ENCODE measurements around the gene ABCE1.
"Not testable (repeated sequence)": the region's sequence is repeated elsewhere in the genome, so short reads cannot be mapped to it uniquely, and the experiment has no call there.

ABCE1 gene

DNA sequence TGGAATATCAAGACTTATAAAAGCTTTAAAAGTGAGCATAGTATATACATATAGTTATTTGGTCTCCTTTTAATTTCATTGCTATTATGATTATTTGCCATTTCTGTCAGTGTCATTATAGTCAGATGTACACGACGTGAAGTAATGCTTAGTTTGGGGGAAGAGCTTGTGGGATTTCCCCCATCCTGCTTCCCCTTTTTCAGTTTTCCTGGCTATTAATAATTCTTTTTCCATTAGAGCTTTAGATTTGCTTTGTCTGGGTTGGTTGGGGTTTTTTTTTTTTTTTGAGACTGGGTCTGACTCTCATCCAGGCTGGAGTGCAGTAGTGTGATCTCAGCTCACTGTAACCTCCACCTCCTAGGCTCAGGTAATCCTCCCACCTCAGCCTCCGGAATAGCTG is 5.4 kb downstream of the ABCE1 start:
- no peak for DNase-seq (ENCODE audit: low spot score)

DNA sequence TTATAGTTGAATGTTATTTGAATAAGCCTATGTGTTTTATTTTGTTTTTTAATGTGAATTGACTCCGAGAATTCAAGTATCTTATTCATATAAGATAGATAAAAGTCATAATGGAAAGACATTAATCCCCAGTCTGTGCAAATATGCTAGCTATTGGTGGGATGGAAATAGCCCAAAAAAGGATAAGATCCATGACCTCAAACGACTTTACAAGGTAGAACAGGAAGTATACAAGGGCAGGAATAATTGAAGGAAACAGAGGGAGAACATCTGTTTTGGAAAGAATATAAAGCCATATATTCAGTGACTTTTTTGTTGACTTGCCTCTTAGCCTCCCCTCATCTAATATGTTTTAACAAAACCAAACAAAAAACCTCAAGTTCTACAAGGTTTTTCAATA is 9.0 kb downstream of the ABCE1 start:
- DNase-seq (ENCODE audit: low spot score), result no peak

DNA sequence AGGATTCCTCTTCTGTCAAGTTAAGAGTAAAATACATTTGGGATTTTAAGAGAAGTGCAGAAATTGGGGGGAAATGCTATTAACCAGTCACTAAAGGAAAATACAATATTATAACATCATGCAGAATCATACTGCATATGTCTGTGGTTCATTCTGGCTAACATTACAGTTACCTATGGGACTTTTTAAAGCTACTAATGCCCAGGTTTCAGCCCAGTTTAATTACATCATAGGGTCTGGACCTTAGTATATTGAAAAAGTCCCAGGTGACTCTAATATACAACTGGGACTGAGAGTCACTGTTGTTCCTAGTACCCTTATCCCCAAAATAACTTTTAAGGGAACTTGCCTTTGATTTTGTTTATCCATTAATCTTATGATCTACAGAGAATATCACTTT is 10.0 kb downstream of the ABCE1 start:
- DNase-seq (ENCODE audit: low spot score), result no peak

DNA sequence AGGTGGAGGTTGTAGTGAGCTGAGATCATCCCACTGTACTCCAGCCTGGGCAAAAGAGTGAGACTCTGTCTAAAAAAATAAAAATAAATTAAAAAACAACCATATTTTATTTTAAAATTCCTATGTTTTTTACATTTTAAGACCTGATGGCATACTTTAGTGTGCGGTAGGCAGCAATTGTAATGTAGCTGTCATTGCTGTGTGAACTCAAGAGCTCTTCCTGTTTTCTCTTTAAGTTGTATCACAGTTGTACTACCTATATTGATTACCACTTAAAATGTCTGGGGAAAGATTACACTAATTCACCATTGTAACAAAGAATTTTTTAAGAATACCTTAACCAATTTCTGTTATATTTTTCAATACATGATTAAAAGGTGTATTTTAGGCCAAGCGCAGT is 27.3 kb downstream of the ABCE1 start:
- DNase-seq (ENCODE audit: low spot score), result no peak

DNA sequence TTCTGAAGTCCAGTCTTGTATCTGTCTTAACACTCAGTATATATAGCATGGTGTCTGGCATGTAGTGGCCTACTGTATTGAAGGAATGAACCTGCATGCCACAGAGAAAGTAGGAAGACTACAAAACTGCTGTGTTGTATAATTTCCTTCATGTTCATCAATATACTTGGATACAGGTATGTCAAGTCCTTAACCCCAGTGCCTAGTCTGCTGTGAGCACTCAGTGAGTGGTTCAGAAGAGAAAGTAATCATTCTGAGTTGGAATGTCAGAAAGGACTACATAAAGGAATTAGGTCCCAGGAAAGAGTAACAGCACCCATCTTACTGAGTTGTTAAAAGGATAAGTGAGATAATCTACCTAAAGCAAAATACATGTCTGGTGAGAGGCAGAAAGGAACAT is 32.0 kb downstream of the ABCE1 start:
- no peak for DNase-seq (ENCODE audit: low spot score)

DNA sequence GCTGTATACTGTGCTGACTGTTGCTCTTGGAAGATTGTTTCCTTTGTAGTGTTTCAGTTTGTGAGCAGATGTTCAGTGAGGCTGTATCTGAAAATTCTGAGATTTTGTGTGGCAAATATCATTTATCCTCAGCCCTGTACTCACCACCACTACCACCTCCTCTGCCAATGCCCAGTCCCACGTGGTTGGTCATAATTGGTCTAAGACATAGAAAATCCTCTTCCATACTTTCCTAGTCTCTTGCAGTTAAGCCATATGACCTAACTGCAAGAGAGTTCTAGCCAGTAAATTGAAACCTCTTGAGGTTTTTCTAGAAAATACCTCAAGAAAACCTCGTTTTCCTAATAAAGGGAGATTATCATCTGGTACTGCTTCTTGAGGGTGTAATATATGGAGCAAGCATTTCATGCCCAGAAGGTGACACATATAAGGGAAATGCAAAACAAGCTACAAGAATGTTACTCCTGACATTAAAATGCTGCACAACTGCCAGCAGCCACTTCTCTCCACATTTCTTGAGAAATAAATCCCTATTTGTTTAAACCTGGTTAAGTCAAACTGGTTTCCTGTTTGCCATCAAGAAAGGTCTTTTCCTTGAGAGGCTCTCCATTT is 32.8 kb downstream of the ABCE1 start:
- DNase-seq (ENCODE audit: low spot score), result no peak

DNA sequence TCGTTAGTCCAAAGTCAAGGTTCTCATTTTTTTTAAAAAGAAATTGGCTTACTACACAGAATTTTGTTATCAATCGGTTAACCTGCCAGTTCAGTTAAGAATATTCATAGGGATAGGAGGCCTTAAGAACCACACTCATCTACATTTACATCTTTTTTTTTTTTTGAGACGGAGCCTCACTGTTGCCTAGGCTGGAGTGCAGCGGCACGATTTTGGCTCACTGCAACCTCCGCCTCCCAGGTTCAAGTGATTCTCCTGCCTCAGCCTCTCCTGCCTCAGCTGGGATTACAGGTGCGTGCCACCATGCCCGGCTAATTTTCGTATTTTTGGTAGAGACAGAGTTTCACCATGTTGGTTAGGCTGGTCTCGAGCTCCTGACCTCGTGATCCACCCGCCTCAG is 33.7 kb downstream of the ABCE1 start:
- no peak for DNase-seq (ENCODE audit: low spot score)

DNA sequence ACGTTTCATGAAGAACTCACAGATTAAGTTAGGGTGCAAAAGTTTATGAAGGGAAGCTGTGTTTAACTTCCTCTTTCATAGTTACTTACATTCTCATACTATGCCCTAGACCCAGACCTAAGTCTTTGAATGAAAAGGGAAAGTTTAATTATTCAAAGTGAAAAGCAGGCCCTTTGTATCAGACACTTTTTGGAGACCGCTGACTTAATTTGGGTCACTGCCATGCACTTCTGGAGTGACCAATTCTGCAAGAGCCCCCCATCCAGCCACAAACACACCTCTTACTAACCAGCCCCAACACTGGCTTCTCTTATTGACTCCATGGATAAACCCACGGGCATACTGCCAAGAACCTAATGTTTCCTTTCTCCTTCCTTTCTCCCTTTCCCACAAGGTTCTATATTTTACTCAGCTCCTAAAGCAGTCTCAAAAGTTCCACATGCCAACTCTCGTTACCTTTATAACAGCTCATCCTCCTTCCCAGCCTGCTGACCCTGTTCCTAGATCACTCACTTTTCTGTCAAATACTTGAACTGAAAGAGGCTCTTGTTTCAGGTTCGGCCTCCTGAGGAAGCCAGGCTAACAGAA is 34.5 kb downstream of the ABCE1 start:
- no peak for DNase-seq (ENCODE audit: low spot score)

DNA sequence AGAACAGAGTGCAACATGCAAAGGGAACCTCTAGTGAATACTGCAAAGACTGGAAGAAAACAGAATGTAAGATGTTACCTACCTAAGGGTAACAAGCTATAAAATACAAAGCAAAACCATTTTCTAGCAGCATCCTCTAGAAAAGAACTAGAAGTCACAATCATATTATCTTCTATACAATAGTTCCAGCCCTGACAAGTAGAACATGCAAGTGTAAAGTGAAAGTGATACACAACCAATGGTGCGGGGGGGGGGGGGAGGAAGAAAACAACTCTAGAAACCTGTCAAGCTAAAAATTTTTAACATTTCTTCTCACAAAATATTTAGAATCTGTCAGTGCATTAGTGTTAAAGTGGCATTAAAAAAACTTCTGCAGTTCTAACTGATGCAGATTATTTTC is 38.1 kb downstream of the ABCE1 start:
- DNase-seq (ENCODE audit: low spot score), result not testable (repeated sequence)

DNA sequence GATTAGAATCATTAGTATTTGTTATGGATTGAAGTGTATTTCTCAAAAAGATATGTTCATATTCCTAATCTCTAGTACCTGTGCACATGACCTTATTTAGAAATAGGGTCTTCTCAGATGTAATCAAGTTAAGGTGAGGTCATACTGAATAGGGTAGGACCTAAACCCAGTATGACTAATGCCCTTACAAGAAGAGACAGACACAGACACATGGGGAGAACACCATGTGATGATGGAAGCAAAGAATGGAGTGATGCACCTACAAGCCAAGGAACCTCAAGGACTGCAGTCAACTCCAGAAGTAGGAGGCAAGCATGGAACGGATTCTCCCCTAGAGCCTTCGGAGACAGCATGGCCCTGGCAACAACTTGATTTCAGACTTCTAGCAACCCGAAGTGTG is 50.9 kb downstream of the ABCE1 start:
- no peak for DNase-seq (ENCODE audit: low spot score)

DNA sequence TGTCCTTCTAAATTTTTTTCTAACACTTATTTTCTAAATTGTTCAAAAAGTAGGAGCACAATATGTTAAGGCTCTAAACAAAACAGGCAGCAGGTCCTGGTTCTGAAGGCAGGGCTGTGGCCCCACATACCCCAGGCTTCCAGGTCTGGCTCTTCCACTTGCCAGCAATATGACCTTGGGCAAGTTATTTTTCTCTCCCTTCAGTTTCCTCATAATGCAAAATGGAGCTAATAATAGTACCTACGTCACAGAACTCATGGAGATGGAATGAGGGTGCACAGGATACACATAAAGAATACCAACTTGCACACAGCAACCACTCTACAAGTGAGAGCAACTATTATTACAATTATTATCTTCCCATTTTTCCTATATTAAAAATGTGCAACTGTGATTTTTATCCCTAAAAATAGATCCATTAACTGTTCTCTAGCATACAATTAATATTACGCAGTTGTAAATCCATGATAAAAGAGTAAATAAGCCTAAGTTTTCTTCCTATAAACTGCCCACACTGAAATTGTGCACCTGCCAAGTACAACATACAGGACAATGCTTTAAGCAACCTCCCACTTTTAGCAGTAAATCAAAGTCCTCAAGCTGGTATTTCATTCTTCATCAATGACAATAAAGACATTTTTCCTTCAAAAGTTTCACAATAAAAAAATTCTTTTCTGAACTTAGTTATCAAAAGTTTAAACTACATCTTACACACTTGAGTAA is 55.2 kb downstream of the ABCE1 start:
- no peak for DNase-seq (ENCODE audit: low spot score)

DNA sequence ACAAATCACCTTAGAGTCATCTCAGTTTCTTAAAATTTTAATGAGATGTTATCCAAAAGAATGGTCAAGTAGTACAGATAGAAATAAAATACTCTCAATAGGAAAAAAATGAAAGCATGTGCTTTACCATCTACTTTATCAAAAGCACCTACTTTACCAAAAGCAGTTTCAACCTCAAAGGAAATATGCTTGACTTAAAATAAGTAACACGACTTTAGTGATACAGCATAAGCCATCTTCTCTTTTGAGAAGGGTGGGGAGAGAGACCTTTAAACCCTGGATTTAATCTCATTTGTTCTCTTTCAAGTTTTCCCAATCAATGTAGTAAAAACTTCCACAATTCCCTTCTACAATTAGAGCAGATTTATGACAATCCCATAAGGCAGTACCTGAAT is 55.8 kb downstream of the ABCE1 start:
- DNase-seq (ENCODE audit: low spot score), result no peak

DNA sequence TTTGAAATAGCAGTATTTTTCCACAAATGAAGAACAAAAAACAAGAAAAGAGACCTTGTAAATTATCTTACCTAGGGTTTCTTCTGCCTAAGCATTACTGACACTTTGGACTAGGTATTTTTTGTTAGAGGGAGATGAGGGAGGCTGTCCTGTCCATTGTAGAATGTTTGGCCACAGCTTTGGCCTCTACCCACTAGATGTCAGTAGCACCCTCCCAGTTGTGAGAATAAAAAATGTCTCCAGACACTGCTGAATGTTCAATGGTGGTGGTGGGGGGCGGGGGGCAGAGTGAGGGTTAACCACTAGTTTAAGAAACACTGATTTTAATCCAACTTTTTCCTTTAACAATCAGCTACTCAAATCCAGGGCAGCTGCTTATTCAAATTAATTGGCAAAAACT is 56.5 kb downstream of the ABCE1 start:
- DNase-seq (ENCODE audit: low spot score), result peak; percentile 47

DNA sequence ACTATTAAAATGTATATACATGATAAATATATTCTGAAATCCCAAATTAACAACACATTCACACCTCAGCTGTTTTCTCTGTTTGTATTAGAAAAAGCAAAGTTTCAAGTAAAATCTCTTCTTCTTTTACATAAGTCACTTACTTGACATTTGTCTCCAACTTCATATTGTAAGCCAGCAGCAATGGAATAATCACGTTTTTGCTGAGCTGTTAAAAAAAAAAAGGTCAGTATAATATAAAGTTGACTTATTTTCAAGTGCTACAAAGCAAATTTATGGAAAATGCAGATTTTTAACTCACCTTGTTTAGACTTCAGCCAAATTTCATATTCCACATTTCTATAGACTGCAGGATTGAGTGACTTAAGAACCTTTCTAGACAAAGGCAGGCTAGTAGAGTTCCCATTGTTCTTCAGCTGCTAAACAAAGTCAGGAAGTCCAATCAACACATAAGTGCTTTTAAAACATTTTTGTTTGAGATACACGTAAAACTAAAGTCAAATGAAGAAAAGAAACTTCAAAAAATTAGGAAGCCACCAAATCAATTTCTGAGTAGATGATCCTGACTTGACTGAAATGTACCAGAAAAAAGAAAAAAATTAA is 57.3 kb downstream of the ABCE1 start:
- no peak for DNase-seq (ENCODE audit: low spot score)

DNA sequence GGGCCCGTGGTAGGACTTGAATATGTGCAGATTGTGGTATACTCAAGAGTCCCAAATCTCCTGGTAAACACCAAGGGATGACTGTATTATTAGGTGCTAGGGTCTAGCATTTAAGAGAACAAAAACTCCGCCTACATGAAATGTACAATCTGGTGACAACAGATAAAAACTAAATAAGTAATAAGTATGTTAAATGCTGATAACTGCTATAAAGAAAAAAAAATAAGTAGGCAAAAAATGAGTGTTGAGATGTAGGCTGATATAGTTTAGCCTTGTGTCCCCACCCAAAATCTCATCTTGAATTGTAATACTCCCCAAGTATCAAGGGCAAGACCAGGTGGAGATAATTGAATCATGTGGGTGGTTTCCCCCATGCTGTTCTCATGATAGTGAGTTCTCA is 58.9 kb downstream of the ABCE1 start:
- DNase-seq (ENCODE audit: low spot score), result no peak

DNA sequence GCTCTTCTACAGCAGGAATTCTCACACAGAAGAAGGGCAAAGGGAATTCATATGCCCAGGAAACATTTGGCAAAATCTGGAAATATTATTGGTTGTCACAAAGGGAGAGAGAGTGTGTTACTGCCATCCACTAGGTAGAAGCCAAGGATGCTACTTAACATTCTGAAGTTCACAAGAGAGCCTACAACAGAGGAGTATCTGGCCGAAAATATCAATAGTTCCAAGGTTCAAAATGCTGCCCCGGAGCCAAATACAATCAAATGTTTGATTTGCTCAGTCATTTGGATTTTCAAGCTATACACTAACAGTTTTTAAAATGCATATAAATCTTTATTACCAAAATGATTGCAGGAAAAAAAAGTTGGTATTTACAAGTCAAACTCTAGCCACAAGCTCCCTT is 63.4 kb downstream of the ABCE1 start:
- DNase-seq (ENCODE audit: low spot score), result no peak

DNA sequence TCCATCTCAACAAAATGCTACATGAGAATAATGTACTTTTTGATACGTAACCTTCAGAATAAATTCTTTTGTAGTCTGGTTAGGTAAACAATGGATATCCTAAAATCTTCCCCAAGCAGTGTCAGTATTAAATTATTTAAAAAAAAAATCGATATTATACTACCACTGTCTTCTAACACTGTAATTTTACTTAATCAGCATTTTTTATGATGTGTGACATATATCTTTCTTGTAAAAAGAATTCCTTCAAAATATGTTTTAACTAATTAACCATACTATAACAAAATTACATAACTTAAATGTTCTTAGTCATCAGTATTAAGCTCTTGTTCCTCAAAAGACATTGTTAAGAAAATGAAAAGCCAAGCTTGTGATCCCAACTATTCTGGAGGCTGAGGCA is 69.8 kb downstream of the ABCE1 start:
- DNase-seq (ENCODE audit: low spot score), result no peak

DNA sequence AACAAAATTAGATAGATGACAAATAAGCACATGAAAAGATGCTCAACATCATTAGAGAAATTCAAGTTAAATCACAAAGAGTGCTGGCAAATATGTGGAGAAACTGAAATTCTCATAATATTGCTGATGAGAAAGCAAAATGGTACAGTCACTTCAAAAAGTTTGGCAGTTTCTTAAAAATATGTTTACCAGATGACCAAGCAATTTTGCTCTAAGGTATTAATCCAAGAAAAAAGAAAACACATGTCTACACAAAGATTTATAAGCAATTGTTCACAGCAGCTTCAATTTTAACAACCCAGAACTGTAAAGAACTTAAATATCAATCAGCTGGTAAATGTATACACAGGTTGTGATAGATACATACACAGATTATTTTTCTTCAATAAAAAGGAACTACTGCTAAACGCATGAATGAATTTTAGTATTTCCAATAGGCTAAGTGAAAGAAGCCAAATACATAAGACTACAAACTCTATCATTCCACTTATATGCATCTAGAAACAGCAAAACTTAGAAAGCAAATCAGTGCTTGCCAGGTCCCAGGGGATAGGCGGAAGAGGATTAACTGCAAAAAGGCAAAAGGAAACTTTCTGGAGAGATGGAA is 70.6 kb downstream of the ABCE1 start:
- peak; percentile 53 for DNase-seq (ENCODE audit: low spot score)

DNA sequence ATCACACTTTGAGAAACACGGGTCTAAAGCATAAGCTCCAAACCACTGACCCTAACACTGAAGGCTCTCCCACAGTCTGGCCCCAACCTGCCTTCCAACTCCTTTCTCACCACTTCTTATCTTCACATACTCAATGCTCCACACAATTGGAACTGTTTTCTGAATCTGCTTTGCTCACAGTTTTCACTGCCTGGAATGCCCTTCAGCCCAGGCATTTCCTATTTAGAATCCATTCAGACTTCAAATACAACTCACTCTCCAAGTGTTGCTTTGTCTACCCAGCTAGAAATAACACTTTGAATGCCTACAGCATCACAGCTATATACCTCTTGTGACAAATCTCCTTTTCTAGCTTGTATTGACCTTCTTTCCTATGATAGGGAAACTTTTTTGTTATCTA is 72.1 kb downstream of the ABCE1 start:
- no peak for DNase-seq (ENCODE audit: low spot score)

DNA sequence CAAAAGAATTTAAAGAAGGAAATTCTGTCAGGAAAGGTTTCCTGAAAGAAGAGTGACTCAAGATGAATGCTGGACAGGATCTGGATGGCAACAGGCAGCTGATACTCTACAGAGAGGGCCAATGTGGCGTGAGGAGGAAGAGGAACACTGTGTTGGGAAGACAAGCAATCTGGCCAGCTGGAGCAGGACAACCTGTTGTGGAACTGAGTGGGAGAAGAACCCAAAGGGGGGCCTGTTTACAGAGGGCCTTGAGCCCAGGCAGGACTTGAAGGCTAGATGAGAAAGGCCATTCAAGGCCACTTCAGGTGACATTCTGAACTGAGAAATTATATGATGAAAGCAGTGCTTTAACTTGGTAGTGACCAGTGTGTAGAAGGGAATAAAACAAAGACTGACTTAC is 73.8 kb downstream of the ABCE1 start:
- no peak for DNase-seq (ENCODE audit: low spot score)

DNA sequence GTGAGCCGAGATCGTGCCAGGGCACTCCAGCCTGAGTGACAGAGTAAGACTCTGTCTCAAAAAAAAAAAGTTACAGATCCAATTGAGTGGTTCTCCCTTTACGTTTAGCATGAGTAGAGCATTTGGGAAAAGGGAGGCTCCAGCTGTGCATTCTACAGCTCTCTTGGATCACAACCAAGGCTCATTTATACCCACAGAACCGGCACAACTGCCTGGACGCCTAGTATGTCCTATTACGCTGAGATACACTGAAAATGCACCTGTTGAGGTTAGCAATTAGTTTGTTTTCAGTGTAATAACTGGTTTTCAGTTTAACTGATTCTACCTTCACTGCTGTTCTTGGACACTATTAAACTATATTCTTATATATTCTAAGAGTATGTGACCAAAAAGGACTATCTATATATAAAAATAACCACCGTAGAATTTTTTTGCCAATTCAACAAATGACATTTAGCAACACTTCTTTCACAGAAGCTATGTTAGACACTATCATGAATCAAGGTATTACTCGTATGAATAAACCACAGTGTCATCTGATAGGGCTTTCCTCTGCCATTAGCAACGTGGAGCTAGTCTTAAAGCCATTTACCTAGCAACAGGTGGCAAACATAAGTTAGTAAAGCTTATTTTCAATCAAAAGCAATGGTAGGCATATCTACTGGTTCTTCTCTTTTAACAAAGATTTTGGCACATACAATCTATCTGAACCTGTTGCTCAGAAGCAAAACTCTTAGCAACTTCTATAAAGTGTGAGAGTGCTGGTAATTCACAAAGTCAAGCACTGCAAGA is 78.7 kb downstream of the ABCE1 start:
- no peak for DNase-seq (ENCODE audit: low spot score)

DNA sequence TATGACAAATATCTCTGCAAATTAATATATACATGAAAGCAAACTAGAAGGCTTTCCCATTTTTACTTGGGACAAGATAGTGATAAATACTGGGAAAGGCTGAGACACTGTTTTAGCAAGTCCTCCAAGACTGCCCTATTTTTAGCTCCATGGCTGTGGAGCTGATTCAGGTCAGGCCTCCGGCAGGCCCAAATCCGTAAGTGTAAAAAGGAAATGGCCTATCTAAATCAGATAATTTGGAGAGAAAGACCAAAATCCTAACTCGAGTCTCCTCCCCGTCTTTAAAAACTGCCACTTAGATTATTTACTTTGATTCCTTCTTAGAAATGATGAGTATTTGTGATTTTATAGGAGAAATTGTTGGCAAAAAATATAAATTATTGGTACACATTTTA is 79.4 kb downstream of the ABCE1 start:
- no peak for DNase-seq (ENCODE audit: low spot score)
